SK-N-SH treated with all-trans-retinoic acid at 6 μM for 48 hours (cell line): ENCODE measurements around the gene UGT1A8.

ENCODE experiments used
- ATAC-seq: fragments of 200-7000 bp; cut with Tn5 transposase; 3 replicates; pipeline ENCODE4 v1.9.1; 2020; ENCODE audit warnings: mild to moderate bottlenecking, moderate library complexity
- ARNTL ChIP-seq: fragments of 450-650 bp; formaldehyde crosslinking; IDR thresholded peaks from 2 replicates; pipeline ENCODE4 v1.5.0; 2020; ENCODE audit warnings: low read depth, mild to moderate bottlenecking, moderate library complexity, borderline replicate concordance
- BACH2 ChIP-seq: fragments of 250-450 bp; sonication (Bioruptor Pico); IDR thresholded peaks from 2 replicates; pipeline ENCODE4 v1.9.0; 2021; ENCODE audit warnings: mild to moderate bottlenecking, borderline replicate concordance
- CSDC2 ChIP-seq: fragments of 250-450 bp; sonication (Bioruptor Pico); IDR thresholded peaks from 2 replicates; pipeline ENCODE4 v1.5.0; 2020; ENCODE audit warnings: mild to moderate bottlenecking, moderate library complexity
- ESRRG ChIP-seq: fragments of 250-450 bp; sonication (Bioruptor Pico); IDR thresholded peaks from 2 replicates; pipeline ENCODE4 v1.6.1; 2021; ENCODE audit warnings: mild to moderate bottlenecking
- GLIS3 ChIP-seq: fragments of 250-450 bp; sonication (Bioruptor Pico); IDR thresholded peaks from 2 replicates; pipeline ENCODE4 v1.5.0; 2020; ENCODE audit warnings: mild to moderate bottlenecking, moderate library complexity
- ISL1 ChIP-seq: fragments of 250-450 bp; sonication (Bioruptor Pico); IDR thresholded peaks from 2 replicates; pipeline ENCODE4 v2.1.2; 2022; ENCODE audit warnings: mild to moderate bottlenecking, moderate library complexity
- OSR1 ChIP-seq: fragments of 250-450 bp; sonication (Bioruptor Pico); IDR thresholded peaks from 2 replicates; pipeline ENCODE4 v1.8.0; 2022; ENCODE audit warnings: moderate library complexity, mild to moderate bottlenecking, inconsistent platforms
- PATZ1 ChIP-seq: fragments of 250-450 bp; sonication (Bioruptor Pico); IDR thresholded peaks from 2 replicates; pipeline ENCODE4 v1.8.0; 2020; ENCODE audit warnings: mild to moderate bottlenecking, moderate library complexity, borderline replicate concordance
- POU6F1 ChIP-seq: fragments of 250-450 bp; sonication (Bioruptor Pico); IDR thresholded peaks from 2 replicates; pipeline ENCODE4 v1.8.0; 2021; ENCODE audit warnings: low read depth, mild to moderate bottlenecking, moderate library complexity, borderline replicate concordance
- PPARA ChIP-seq: fragments of 250-450 bp; sonication (Bioruptor Pico); IDR thresholded peaks from 2 replicates; pipeline ENCODE4 v1.5.0; 2020; ENCODE audit warnings: mild to moderate bottlenecking, borderline replicate concordance
- RARB ChIP-seq: fragments of 250-450 bp; sonication (Bioruptor Pico); IDR thresholded peaks from 2 replicates; pipeline ENCODE4 v1.8.0; 2021; ENCODE audit warnings: mild to moderate bottlenecking, moderate library complexity
- SNAI2 ChIP-seq: fragments of 250-450 bp; sonication (Bioruptor Pico); IDR thresholded peaks from 2 replicates; pipeline ENCODE4 v1.5.0; 2020; ENCODE audit warnings: mild to moderate bottlenecking, moderate library complexity
- TCF4 ChIP-seq: fragments of 250-450 bp; sonication (Bioruptor Pico); IDR thresholded peaks from 2 replicates; pipeline ENCODE4 v1.8.0; 2021; ENCODE audit warnings: mild to moderate bottlenecking, moderate library complexity, borderline replicate concordance
- TOX ChIP-seq: fragments of 250-450 bp; sonication (Bioruptor Pico); IDR thresholded peaks from 2 replicates; pipeline ENCODE4 v1.8.0; 2021; ENCODE audit warnings: mild to moderate bottlenecking, moderate library complexity, borderline replicate concordance
- ZC3H10 ChIP-seq: fragments of 250-450 bp; sonication (Bioruptor Pico); IDR thresholded peaks from 2 replicates; pipeline ENCODE4 v1.5.1; 2021; ENCODE audit warnings: mild to moderate bottlenecking, moderate library complexity
- ZFP30 ChIP-seq: fragments of 450-650 bp; formaldehyde crosslinking; IDR thresholded peaks from 2 replicates; pipeline ENCODE4 v1.5.0; 2022; ENCODE audit warnings: mild to moderate bottlenecking, moderate library complexity
- ZNF565 ChIP-seq: fragments of 450-650 bp; formaldehyde crosslinking; conservative IDR thresholded peaks from 2 replicates; pipeline ENCODE4 v1.5.0; 2020; ENCODE audit warnings: low read depth, mild to moderate bottlenecking, moderate library complexity
- ZNF8 ChIP-seq: fragments of 450-650 bp; formaldehyde crosslinking; IDR thresholded peaks from 2 replicates; pipeline ENCODE4 v1.5.0; 2020; ENCODE audit warnings: mild to moderate bottlenecking, moderate library complexity
- TF ChIP-seq, protein P1 (sequence below): fragments of 250-450 bp; sonication (Bioruptor Pico); IDR thresholded peaks from 2 replicates; pipeline ENCODE4 v1.5.0; 2020; ENCODE audit warnings: mild to moderate bottlenecking, moderate library complexity
- TF ChIP-seq, protein P2 (sequence below): fragments of 250-450 bp; sonication (Bioruptor Pico); IDR thresholded peaks from 2 replicates; pipeline ENCODE4 v1.5.1; 2021; ENCODE audit warnings: mild to moderate bottlenecking, moderate library complexity
- TF ChIP-seq, protein P3 (sequence below): fragments of 250-450 bp; sonication (Bioruptor Pico); IDR thresholded peaks from 2 replicates; pipeline ENCODE4 v1.5.1; 2020; ENCODE audit warnings: low read depth, mild to moderate bottlenecking, moderate library complexity

UGT1A8 gene

GRCh38 chr2:233593201-233593600 is 24.2 kb upstream of the UGT1A8 start:
- TF ChIP-seq SNAI2 (CRISPR knock-in tag) (no peak), TOX (no peak), OSR1 (CRISPR knock-in tag) (no peak), BACH2 (CRISPR knock-in tag) (no peak), ZFP30 (CRISPR knock-in tag) (no peak), GLIS3 (no peak), ISL1 (CRISPR knock-in tag) (no peak), ZC3H10 (CRISPR knock-in tag) (no peak), RARB (CRISPR knock-in tag) (no peak), PPARA (CRISPR knock-in tag) (no peak), ZNF565 (no peak), ESRRG (no peak), POU6F1 (CRISPR knock-in tag) (no peak), PATZ1 (CRISPR knock-in tag) (no peak)
- TF ChIP-seq, protein P1, sequence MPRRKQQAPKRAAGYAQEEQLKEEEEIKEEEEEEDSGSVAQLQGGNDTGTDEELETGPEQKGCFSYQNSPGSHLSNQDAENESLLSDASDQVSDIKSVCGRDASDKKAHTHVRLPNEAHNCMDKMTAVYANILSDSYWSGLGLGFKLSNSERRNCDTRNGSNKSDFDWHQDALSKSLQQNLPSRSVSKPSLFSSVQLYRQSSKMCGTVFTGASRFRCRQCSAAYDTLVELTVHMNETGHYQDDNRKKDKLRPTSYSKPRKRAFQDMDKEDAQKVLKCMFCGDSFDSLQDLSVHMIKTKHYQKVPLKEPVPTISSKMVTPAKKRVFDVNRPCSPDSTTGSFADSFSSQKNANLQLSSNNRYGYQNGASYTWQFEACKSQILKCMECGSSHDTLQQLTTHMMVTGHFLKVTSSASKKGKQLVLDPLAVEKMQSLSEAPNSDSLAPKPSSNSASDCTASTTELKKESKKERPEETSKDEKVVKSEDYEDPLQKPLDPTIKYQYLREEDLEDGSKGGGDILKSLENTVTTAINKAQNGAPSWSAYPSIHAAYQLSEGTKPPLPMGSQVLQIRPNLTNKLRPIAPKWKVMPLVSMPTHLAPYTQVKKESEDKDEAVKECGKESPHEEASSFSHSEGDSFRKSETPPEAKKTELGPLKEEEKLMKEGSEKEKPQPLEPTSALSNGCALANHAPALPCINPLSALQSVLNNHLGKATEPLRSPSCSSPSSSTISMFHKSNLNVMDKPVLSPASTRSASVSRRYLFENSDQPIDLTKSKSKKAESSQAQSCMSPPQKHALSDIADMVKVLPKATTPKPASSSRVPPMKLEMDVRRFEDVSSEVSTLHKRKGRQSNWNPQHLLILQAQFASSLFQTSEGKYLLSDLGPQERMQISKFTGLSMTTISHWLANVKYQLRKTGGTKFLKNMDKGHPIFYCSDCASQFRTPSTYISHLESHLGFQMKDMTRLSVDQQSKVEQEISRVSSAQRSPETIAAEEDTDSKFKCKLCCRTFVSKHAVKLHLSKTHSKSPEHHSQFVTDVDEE (CRISPR knock-in tag) = no peak
- TF ChIP-seq, protein P2, sequence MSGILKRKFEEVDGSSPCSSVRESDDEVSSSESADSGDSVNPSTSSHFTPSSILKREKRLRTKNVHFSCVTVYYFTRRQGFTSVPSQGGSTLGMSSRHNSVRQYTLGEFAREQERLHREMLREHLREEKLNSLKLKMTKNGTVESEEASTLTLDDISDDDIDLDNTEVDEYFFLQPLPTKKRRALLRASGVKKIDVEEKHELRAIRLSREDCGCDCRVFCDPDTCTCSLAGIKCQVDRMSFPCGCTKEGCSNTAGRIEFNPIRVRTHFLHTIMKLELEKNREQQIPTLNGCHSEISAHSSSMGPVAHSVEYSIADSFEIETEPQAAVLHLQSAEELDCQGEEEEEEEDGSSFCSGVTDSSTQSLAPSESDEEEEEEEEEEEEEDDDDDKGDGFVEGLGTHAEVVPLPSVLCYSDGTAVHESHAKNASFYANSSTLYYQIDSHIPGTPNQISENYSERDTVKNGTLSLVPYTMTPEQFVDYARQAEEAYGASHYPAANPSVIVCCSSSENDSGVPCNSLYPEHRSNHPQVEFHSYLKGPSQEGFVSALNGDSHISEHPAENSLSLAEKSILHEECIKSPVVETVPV (CRISPR knock-in tag) = no peak
- TF ChIP-seq, protein P3, sequence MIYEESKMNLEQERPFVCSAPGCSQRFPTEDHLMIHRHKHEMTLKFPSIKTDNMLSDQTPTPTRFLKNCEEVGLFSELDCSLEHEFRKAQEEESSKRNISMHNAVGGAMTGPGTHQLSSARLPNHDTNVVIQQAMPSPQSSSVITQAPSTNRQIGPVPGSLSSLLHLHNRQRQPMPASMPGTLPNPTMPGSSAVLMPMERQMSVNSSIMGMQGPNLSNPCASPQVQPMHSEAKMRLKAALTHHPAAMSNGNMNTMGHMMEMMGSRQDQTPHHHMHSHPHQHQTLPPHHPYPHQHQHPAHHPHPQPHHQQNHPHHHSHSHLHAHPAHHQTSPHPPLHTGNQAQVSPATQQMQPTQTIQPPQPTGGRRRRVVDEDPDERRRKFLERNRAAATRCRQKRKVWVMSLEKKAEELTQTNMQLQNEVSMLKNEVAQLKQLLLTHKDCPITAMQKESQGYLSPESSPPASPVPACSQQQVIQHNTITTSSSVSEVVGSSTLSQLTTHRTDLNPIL (CRISPR knock-in tag) = no peak
- ATAC-seq = no peak

GRCh38 chr2:233597522-233597921 is 19.9 kb upstream of the UGT1A8 start:
- TF ChIP-seq SNAI2 (CRISPR knock-in tag) (no peak), CSDC2 (CRISPR knock-in tag) (no peak), ZNF565 (no peak), ZFP30 (CRISPR knock-in tag) (no peak), POU6F1 (CRISPR knock-in tag) (no peak), PPARA (CRISPR knock-in tag) (no peak), PATZ1 (CRISPR knock-in tag) (no peak), ARNTL (CRISPR knock-in tag) (no peak), GLIS3 (no peak), TCF4 (CRISPR knock-in tag) (no peak), ZNF8 (no peak), TOX (no peak)
- TF ChIP-seq, protein P3 (CRISPR knock-in tag) = no peak
- TF ChIP-seq, protein P2 (CRISPR knock-in tag) = no peak
- TF ChIP-seq, all 23 proteins: peak for 0
- no peak for ATAC-seq
